NCI-H2107 (cell line): Measurements from ENCODE around the gene KRTAP10-2.
"Not testable (repeated sequence)": the region's sequence is repeated elsewhere in the genome, so short reads cannot be mapped to it uniquely, and the experiment has no call there.

Source experiments
- DNase-seq: peaks from one replicate; lab custom pipeline; 2025; lab: John Stamatoyannopoulos, UW

Gene KRTAP10-2

DNA sequence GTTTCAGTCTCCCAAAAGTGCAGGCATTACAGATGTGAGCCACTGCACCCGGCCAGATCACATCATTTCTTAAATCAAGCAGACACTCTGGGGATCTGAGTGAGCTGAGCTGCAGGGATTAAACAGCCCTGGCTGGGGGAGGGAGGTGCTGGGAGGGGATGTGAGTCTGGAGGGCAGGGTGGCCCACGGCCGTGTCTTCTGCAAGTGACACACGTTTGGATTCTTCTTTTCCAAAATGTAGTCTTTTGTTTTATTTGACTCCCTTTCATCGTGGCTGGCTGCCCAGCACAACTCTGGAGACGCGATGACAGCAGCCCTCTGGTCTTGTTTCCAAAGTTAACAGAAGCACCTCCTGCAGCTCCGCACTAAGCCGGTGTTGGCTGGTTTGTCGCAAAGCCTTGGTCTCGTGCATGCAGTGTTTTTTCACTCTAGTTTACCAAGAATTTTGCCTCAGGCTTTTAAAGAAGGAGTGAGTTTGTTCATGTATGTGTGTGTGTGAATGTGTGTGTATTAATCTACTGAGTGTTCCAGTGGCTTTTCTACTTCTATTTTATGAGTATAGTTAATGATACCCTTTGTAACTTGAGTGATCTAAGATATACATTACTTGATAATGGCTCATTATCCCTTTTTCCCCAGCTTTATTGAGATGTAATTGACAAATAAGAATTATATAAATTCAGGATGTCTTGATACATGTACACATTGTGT lies 31.9 kb upstream of the KRTAP10-2 start:
- no peak for DNase-seq

DNA sequence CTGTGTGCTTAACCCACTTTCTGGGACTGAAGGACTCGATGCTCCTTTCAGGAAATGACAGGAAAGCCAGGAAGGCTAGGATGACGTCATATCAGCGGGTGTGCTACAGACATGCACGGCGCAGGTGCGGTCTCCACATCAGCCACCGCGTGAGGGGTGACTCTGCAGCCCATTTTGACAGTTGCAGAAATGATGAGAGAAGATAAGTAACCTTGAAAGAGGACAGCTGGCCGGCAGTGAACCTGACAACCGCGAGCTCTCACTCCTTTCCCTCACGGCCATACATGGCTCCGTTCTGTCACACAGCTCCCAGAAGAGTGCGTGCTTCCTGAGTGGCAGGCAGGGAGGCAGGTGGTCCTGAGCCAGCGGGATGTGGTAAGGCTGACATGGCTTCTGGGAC lies 30.8 kb upstream of the KRTAP10-2 start:
- no peak for DNase-seq

DNA sequence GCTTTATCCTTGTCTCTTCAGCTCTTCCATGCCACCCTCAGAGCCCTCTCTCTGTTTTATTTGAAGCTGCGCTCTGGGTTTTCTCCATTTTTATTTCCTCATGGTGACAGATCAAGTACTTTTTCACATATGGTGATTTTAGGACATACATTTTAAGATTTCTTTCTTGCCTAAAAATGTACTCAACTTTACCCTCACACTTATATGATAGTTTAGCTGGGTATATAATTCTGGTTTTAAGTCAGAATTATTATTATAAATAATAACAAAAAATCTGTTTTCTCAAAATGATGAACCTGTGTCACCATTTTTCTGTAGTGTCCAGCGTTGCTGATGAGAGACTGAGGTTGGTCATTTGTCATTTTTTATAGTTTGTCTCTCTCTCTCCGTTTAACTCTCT lies 29.9 kb upstream of the KRTAP10-2 start:
- DNase-seq: no peak

DNA sequence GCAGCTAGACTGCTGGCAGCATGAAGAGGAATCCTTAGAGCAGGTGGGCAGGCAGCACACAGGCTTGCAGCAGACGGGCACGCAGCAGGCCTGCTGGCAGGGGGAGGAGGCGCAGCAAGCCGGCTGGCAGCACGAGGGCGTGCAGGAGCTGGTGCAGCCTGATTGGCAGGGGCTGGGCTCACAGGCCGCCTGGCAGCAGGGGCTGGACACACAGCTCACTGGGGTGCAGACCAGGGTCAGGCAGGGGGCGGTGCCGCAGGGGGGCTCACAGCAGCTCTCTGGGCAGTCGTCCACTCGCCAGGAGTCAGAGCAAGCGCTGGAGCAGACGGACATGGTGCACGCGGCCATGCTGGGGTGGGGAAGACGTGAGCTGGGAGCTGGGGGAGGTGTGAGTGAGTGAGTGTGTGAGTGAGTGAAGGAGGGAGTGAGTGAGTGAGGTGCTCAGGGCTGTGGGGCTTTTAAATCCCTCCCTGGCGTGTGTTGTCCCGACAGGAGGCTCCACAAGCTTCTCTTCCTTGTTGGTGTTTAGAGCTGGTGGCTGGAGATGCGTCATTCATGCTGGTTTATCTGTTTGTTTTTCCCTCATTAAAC lies 29.0 kb upstream of the KRTAP10-2 start, which contains the start of gene KRTAP10-5:
Gene KRTAP10-5 (minus strand): TSS at position 374 of the 591 bp plus-strand sequence. CDS start 26 bp downstream, at position 348.
- DNase-seq: not testable (repeated sequence)

DNA sequence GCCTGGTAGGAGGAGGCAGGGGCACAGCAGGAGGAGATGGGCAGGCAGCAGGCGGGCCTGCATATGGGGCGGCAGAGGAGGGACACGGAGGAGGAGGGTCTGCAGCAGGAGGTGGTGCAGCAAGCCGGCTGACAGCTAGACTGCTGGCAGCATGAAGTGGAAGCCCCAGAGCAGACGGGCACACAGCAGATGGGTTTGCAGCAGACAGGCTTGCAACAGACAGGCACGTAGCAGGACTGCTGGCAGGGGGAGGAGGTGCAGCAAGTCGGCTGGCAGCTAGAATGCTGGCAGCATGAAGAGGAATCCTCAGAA lies 28.5 kb upstream of the KRTAP10-2 start:
- no peak for DNase-seq

DNA sequence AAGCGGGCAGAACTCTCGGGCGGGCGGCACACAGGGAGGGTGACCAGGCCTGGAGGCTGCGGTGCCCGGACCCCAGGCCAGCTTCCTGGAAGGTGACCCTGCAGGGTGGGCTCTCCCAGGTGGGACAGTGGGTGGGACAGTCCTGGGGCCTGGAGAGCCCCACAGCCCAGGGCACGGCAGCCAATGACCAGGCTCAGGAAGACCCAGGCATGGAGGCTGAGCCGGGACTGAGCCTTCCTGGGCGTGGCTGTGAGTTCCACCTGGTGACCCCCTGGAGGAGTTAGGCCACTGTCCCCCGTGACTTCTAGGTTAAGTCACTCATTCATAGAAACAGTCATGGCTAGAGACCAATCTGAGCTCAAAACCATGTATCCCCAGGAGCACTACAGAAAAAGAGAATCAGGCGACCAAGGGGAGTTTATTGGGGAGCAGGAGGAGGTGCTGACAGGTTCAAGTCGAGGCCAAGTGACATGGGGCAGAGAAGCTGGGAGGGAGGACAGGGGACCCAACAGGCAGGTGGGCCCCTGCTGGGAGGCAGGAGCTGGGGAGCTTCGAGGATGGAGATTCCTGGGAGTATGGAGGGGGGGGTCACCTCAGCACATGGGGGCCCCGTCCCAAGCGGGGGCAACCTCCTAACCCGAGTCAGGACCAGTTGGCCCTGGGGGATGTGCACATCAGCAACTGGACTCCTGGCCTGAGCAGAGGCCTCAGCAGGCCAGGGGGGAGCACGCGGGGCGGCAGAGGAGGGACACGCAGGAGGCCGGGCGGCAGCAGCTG lies 27.9 kb upstream of the KRTAP10-2 start:
- no peak for DNase-seq

DNA sequence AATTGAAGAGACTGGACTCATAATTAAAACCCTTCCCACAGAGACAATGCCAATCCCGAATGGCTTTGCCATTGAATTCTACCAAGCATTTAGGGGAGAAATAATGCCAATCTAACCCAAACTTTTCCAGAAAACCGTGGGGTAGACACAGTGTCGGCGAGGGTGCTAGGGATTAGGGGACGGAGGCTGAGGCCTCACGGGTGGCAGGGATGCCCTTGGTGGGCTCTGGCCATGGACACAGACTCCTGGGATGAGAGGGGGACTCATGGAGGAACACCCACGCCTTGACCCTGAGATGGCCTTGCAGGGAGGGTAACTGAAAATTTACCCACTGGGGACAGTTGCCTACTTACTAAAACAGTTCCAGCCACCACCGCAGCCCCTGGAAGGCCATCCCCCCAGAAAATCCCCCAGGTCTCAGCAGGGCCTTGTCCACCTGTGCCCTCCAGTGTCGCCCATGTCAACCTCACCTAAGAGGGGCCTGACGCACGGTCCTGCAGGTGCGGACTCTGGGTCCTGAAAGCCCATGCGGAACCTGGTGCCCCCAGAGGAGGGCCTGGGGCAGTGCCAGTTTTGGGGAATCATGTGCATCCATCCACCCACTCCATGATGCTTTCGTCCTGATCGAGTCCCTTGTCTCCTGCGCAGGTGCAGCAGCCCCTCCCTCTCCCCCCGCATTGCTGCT lies 27.2 kb upstream of the KRTAP10-2 start:
- no peak for DNase-seq

DNA sequence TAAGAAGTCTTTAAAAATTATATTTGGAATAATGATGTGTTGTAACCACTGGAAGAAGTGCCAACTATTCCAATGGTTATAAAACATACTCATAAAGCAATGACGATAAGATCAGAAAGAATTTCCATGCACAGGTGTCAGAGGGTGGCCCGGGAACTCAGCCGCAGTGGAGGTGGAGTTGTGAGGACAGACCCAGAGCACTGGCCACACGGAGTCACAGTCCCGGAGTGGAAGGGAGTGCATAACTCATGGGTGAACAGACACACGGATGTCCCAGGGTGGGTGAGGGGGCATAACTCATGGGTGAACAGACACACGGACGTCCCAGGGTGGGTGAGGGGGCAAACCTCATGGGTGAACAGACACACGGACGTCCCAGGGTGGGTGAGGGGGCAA lies 24.7 kb upstream of the KRTAP10-2 start:
- no peak for DNase-seq

DNA sequence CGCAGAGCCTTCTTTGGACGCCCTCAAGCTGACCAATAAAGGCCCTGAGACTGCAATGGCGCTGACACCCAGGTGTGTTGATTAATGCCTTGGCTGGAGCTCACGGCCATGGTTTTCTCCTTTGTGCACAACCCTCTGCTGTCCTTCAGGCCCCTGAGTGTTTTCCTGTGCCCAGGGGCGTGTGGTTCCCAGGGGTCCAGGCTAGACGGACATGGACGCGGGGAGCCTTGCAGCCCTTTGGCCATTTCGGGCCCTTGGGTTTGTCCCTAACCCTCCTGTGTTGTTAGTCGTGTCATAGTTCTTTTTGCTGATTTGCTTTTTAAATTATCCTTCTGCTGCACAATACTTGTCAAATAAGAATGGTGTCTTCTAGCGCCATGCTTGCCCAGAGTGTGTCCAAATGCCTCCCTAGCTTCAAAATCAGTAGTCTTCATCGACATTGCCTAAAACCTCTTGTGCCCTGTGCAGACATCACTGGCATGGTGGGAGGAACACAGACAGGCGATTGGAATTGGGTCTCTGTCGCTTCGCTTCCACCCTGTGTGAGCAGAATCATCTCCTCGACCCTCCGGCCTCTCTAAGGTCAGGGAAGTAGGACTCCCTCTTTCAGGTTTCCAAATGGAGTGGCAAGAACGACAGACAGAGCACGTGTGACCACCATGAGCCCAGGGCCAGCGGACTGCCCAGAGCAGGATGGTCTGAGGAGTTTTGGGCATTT lies 24.2 kb upstream of the KRTAP10-2 start:
- DNase-seq: no peak

DNA sequence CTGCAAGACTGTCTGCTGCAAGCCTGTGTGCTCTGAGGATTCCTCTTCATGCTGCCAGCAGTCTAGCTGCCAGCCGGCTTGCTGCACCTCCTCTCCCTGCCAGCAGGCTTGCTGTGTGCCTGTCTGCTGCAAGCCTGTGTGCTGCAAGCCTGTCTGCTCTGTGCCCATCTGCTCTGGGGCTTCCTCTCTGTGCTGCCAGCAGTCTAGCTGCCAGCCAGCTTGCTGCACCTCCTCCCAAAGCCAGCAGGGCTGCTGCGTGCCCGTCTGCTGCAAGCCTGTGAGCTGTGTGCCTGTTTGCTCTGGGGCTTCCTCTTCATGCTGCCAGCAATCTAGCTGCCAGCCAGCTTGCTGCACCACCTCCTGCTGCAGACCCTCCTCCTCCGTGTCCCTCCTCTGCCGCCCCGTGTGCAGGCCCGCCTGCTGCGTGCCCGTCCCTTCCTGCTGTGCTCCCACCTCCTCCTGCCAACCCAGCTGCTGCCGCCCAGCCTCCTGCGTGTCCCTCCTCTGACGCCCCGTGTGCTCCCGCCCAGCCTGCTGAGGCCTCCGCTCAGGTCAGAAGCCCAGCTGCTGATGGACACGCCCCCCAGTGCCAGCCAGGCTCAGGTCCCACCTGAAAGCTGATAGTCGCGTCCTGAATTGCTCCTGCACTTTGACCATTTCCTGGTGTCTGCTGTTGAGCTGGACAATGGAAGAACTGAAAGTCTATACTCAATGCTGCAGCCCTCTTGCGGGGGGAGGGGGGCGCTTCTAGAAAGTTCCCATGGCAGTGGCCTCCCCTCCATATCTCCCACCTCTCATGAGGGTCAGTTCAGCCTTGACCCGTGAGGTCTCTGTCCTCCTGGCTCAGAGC lies 23.4 kb upstream of the KRTAP10-2 start:
- no peak for DNase-seq

DNA sequence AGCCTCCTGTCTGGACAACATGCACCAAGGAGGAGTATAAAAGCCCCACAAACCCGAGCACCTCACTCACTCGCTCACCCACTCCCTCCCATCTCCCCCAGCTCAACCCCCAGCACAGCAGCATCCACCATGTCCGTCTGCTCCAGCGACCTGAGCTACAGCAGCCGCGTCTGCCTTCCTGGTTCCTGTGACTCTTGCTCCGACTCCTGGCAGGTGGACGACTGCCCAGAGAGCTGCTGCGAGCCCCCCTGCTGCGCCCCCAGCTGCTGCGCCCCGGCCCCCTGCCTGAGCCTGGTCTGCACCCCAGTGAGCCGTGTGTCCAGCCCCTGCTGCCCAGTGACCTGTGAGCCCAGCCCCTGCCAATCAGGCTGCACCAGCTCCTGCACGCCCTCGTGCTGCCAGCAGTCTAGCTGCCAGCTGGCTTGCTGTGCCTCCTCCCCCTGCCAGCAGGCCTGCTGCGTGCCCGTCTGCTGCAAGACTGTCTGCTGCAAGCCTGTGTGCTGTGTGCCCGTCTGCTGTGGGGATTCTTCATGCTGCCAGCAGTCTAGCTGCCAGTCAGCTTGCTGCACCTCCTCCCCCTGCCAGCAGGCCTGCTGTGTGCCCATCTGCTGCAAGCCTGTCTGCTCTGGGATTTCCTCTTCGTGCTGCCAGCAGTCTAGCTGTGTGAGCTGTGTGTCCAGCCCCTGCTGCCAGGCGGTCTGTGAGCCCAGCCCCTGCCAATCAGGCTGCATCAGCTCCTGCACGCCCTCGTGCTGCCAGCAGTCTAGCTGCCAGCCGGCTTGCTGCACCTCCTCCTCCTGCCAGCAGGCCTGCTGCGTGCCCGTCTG lies 22.5 kb upstream of the KRTAP10-2 start, which contains the start of gene KRTAP10-4:
Gene KRTAP10-4 (plus strand): TSS at position 100 of the 827 bp plus-strand sequence. CDS start 30 bp downstream, at position 130.
- DNase-seq: not testable (repeated sequence)

DNA sequence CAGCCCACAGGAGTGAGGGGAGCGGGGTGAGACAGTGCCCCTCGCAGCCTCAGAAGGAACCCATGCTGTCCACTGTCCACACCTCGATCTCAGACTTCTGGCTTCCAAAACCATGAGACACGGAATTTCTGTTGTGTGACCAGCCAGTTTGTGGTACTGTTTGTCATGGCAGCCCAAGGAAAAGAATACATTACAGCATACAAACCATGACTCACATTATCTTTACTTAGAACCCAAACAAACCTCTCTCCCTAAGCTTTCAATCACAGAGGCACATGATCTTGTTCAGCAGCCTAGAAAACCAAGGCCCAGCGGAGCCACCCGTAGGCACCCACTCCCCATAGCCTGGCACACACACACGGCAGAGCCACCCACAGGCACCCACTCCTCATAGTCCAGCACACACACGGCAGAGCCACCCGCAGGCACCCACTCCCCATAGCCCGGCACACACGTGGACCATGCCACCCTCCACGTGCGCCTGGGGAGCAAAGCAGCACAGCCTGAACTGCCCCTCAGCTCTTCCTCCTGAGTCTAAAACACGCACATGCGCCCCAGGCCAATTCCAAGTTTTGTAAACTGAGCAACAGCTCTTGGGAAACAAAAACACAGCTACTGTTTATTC lies 21.8 kb upstream of the KRTAP10-2 start:
- DNase-seq: no peak

DNA sequence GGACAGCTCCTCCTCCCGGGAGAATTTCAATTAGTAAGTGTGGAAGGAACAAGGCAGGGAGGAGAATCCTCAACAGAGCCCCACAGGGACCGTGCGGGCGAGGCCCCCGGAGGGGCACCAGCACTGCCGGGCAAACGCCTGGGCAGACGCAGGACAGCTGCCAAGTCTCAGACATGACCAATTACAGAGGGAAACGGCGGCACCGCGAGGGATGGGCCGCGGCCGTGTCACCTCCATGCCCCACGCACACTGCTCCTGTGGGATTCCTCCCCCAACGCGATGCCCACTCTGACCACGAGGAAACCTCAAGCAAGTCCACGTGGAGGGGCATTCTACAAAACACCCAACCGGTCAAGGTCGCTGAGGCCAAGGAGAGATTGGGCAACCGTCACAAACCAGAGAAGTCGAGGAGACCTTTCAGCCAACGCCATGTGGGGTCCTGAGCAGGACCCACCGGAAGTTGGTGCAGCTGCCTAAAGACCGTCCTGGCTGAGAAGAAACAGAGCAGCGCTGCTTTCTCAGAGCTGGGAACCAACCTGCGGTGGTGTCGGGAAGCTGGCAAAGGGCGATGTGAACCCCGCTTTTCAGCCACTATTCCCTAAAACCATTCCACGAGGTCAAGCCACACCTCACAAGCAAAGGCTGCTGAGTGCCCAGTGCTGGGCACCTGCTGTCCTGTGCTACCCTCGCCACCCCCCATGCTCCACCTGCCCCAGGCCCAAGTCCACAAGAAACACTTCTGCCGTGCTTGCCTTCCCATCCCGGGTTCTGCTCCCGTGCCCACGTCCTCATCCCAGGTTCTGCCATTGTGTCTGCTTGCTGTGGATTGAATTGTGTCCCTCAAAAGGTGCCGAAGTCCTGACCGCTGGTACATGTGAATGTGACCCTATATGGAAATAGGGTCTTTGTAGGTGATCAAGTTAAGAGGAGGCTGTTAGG lies 20.8 kb upstream of the KRTAP10-2 start:
- no peak for DNase-seq

DNA sequence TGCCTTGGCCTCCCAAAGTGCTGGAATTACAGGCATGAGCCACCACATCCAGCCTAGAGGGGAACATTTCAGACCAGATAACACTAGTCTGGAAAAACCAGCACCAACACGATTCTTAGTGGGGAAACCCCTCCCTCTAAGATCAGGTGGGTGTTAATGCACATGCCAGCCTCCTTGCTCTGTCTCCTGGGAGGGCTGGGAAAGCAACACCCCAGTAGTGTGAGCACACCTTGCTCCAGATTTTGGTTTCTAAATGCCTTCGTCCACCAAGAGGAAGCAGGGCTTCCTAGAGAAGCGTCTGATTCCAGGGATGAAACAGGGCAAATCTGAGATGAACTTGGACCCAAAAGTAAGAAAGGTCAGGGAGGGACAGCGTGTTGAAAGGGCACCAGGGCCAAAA lies 20.0 kb upstream of the KRTAP10-2 start:
- no peak for DNase-seq

DNA sequence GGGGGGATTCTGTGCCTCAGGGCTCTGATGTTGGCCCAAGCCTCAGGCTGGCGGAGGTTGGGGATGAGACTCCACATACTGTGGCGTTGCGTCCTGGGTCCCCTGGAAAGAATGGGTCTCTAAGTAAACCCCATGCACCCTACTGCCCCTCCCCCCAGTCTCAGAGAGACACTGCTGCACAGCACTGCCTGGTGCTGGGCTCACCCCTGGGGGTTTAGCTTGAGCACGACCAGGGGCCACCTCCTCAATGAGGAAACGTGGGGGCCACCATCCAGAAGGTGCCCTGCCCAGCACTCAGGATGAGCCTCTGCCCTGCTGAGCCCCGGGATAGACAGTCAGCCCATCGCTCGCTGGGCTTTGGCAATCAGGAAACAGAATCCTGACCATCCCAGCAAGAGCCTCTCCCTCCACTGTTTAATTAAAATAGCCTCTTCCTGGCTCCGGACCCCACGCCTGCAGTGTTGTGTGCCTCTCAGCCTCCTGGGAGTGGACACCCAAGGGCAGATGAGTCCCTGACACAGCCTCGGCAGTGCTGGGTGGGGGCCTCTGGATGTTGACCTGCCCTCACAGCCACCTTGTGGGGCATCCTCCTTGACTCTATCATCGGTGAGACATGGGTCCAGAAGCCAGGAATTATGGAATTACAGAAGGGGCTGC lies 18.7 kb upstream of the KRTAP10-2 start:
- no peak for DNase-seq

DNA sequence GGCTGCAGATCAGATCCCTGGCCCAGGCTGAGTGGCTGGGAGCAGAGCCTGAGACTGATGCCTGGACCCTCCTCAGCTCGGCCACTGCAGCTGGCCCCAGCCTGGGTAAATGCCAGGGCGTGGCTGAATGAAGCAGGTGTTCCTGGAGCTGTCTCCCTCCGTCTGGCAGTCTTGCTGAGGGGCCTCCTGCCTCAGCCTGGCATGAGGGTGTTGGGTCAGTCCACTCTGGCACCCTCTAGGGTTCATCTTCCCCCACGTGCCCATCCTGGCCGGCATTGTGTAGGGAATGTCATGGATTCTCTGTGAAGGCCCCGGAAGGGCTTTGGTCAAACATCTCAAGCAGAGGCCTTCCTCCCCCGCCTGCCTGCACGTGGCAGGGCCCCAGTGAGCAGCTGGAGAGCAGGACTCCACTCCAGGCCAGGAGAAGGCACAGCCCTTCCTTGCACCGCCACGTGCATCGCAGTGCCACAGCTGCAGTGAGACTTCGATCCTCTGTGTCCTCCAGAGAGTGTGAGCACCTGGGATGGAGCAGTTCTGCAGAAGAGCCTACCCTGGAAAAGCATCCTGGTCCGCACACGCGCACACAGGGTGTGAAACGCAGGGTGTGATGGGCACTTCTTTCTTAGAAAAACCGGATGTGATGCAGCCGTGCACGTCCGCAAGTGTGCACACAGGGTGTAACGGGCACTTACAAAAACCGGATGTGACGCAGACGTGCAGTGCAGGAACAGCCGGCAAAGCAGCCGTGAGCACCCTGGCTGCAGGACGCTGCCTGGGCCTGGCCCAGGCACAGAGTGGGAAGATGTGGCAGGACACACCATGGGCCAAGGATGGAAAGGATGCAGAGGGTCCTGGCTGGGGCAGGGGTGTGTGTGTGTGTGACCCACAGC lies 17.6 kb upstream of the KRTAP10-2 start:
- no peak for DNase-seq

DNA sequence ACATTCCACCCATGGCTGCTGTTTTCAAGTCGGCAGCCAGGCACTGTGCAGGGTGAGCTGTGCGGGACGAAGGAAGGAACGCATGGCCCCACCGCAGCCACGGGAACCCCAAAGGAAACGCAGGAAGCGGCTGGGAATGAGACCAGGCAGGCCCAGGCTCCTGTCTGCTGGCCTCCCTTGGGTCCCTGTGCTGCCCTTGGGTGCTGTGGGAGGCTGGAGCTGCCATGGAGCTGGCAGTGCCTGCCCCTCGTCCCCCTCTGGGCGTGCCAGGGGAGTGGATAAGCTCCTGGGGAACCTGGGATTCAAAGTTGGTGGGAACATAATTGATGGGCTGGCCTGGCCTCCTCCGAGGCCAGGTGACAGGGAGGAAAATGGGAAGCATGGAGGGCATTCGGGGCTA lies 17.0 kb upstream of the KRTAP10-2 start:
- no peak for DNase-seq
